ENCODE results near the gene CNTNAP5. TPM values are rescaled to one million over a fixed set of nuclear protein-coding genes. Genes with fewer than 3 reads are reported as not detected.

Gene CNTNAP5
- total and polyA plus RNA-seq, 2 of the 8 experiments (the other 6 are each of a cell fraction or from before 2014, with no cell fraction given): 0.11 to 0.76 TPM

GRCh38 chr2:124145982-124146381 lies 120.9 kb downstream of the CNTNAP5 start (continued):
- TF ChIP-seq CHD7 (IDR thresholded peaks at IDR 0.05; ENCODE audit: insufficient replicate concordance, low read length) (no peak), TEAD4 (IDR thresholded peaks at IDR 0.05; ENCODE audit: low read depth, low read length) (no peak), SIRT6 (IDR thresholded peaks at IDR 0.05; ENCODE audit: low read length) (no peak), SP4 (IDR thresholded peaks at IDR 0.05; ENCODE audit: low read length) (no peak), CTCF (IDR thresholded peaks at IDR 0.05; ENCODE audit: control extremely low read depth in 1 of 3, insufficient read depth in 1 of 3, low read depth in 1 of 3, low read length in 3 of 3) (no peak), TAF7 (optimal IDR thresholded peaks at IDR 0.05; ENCODE audit: borderline replicate concordance, low read depth, low read length) (no peak), SP2 (IDR thresholded peaks at IDR 0.05; ENCODE audit: low read length) (no peak), SP1 (IDR thresholded peaks at IDR 0.05; ENCODE audit: low read depth, low read length) (no peak), EP300 (IDR thresholded peaks at IDR 0.05; ENCODE audit: borderline replicate concordance in 1 of 2, low read depth in 2 of 2, low read length in 2 of 2) (no peak)

All from H1 (cell line).